ENCODE measurements around the gene SLC22A4.

SLC22A4 gene

DNA sequence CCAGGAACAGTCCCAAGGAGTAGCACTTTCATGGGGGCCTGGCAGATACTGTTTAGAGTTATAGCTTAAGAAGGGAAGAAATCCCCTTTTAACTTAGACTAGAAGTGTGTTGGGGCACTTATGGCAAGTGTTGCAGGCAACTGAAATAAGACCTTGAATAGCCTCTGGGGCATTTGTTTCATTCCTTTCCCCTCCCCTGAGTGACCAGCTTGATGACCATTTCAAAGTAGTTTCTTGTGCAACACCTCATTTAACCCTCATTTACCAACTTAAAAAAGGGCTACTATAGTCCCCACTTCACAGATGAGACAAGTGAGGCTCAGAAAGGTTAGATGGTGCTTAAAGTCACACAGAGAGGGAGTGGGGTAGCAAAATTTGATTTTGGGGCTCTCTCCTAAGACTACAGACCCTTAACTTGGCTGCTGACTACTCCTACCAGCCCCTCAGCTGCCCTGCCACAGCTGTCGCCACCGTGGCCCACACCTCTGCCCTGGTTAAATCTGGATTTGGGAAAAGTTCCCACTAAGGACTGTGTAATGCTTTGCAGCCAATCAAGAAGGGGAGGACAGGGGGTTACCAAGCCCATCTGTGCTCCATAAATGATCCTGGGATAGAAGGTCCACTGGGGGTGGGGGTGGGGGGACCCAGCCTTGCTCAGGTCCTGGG is 31.2 kb upstream of the SLC22A4 start:
- peak; percentile 54 for DNase-seq

DNA sequence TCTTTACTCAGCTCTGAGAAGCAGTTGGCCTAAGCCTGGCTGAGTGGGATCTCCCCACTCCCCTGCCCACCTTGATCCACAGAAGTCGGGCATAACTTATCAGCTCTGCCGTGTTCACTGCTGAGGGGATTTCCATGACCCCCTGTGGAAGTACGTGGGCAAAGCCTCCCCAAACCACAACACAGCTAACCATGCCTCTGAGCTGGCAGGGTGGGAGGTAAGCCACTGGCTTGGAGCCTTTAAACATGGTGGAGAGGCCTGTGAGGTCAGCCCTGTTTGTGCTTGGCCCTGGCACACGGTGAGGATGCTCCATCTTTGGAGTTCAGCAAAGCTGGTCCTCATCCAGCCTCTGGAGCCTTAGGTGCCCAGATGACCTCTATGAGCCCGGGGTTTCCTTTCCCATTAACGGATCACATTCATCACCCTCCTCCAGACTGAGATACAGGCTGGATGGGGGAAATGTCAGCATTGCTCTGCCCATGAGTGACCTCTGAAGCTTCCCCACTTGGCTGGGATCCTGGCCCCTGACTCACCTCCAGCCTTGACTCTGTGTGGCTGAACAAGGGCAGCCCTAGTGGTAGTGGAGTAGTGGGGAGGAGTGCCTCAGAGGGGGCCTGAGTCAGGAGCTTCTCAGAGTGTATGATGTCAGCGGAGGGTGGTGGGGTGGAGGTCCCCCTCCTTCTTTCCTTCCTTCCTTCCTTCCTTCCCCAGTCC is 30.5 kb upstream of the SLC22A4 start:
- DNase-seq: peak; percentile 93

DNA sequence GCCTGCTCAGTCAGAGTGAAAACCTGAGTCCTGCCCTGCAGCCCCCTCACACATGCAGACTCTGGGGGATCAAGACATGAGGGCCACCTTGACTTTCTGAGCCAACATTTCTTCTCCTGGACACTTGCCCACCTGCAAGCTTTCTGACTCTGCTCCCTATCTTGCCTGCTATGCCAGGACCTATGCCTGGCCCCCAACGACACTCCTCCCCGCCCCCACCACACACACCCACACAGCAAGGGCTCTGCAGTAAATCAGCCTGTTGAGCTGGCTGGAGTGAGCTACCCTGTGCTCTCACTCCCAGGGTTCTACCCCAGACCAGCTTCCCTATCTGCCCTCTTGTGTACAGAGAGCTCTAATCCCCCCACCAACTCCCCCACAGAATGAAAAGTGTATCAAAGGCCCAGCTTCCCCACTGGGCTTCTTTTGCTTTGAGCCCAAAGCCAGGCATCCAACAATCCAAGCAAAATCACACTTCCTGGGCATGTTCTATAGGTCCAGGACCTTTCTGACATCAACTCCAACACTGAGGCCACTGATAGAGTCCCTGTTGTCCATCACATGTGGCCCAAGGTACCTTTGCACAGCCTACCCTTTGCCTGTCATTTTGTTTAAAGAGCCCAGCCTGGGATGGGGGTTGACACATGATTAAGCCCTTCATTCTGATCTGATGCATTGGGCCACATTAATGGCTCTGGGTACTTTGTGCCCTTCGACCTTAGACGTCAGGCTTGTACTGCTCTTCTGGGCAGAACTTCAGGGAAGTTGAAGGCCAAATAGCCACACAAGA is 29.5 kb upstream of the SLC22A4 start:
- DNase-seq: no peak

DNA sequence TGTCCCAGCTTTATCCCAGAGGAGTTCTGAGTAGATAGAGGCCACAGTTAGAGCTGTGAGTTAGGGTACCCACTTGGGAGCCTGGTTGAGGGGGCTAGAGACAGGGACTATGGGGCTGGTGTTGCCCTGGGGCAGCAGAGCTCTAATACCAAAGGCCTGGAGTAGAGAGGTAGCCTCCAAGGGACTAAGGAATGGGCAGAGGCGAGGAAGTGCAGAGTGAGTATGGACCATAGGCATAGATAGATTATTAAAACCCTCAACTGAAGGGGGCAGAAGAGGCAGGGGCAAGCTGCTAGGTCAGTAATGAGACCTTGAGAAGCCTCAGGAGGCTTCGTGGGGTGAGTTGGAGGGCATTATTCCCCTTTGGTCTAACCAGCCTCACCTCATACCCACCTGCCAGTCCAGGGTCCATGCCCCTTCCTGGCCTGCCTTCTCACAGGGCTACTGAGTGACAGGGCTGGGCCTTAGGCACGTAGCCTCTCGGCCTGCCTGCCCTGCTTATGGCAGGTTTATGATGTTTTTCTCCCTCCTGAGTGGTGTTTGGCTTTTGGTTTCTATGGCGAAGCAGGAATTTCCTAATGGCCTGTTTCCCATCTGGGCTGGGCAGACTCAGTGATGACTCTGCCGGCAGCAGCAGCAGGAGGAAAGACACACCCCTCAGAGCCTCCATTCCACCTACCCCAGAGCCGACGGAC is 28.7 kb upstream of the SLC22A4 start:
- peak; percentile 92 for DNase-seq

DNA sequence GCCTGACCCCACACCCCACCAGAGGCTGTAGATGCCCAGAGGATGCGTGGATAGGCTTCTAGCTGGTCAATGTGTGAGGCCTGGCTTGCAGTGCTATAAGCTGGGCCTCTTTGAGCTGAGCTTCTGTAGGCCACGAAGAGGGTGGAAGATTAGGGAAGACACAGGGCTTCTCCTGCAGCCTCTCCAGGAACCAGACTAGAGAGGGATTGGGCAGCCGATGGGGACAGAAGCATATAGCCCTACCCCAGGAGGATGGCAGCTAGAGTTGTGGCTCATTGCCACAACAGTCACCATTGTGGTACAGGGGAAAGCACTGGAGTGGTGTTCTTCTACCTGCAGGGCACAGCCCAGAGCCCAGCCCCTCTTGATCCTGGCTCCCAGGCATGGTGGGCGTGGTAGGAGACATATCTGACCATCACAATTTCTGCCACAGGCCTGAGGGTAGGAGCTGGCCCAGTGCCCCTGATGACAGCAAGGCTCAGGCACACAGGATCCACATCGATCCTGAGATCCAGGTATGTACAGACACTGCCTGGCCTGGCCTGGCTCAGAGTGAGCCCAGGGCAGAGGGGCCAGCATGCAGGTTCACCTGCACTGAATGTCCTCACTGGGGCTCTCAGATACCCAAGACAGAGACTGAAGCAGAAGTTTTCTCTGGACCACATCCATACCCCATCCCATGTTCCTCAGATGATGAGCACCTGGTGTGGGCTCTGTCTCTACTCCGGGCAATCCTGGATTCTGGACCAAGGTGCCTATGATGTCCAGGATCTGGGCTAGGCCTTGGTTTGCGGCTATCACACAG is 28.0 kb upstream of the SLC22A4 start:
- DNase-seq: no peak

DNA sequence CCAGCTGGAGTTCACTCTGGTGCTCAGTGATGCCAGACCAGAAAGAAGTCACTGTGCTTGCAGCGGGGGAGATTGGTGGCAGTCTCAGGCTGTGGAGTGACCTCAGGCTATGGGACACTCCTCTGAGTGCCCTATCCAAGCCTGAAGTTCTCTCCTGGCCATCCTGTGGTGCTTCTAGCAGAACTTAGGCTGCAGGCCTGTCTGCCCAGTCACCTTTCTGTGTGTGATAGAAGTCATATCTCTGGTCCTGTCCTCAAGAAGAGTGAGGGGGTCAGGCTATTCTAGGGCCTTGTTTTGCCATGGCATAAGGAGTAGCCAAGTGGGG is 27.4 kb upstream of the SLC22A4 start:
- no peak for DNase-seq

DNA sequence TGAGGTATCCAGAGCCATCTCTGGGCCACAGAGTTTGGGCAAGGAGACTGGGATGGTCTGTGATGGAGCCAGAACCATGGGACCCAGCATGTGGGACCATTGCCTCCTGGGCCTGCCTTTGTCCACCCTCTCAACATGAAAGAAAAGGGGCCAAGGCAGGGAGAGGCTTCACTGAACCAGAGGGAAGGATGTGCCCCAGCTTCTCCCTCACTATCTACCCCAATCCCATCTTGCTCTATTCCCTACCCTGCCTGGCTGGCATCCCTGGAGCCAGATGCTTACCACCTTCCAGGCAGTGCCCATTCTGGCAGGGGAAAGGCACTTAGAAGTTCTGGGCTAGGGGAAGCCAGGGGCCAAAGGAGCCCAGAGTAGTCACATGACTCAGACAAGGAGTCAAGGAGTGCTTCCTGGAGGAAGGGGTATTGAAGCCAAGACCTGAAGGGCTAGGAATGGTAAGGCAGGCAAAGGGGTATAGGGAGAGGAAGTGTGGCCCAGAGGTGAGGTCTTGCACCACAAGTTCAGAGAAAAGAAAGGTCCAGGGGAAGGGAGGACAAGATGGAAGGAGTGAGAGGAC is 26.9 kb upstream of the SLC22A4 start:
- DNase-seq: no peak

DNA sequence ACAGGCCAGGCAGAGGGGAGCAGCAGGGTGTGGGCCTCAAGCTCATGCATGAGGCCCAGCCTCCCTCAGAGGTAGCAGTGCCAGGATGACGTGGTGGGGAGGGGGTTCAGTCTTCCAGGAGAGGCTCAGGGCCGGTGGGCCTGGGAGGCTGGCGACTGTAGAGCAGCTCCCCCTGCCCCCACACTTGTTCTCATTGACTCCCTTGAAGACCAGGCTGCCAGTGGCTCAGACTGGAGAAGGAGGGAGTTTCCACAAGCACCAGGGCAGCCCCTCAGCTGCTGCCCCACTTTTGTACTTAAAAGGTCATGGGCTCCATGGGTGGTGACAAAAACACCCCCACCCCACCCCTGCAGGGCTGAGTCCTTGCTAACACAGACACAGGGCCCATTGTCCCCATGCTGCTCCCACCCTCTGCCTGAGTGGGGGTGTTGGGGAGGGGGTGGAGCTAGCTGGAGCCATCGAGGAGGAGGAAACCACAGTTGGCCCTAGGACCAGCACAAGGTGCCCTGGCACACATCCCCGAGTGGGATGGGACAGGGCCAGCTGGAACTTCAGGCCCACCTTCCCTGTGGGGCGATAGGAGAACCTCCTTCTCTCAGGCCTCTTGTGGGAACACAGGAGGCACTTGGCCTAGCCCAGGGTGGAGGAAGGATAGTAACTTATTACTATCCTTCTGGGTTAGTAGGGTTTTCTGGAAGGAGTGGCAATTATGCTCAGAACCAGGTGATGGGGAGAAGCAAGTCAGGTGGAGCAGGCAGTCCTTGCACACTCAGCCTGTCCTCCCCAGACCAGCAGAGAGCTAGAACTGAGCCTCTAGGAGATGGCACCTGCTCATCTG is 26.0 kb upstream of the SLC22A4 start:
- no peak for DNase-seq

DNA sequence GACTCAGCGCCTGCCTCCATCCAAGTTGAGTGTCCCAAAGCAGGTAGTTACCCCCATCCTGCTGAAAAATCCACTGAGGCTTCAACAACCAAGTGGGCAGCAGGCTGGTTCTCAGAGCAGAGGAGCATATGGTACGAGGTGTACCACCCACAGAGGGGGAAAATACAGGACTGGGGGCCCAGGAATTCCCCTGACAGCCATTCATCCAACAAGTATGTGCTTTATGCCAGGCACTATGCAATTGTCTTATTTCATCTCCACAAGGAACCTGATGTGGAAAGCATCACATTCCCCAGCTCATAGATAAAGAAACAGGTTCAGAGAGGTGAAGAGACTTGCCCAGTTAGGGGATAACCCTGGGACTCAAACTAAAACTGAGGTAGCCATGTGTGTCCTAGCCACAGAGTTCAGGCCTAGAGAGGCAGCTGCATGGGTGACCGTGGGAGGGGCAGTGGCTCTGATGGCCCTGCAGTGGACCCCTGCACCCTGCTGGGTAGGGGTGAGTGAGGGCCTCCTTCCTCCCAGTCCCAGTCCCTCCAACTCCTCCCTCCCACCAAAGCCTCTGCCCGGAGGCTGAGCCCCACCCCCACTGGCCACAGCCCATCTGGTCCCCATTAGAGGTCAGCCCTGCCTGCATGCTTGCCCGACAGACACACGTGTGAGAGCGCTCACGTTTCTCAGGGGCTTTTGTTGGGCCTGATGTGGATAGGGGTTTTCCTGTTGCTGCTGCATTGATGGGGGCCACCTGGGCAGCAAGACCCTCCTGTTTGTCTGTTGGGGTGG is 25.2 kb upstream of the SLC22A4 start:
- peak; percentile 64 for DNase-seq

DNA sequence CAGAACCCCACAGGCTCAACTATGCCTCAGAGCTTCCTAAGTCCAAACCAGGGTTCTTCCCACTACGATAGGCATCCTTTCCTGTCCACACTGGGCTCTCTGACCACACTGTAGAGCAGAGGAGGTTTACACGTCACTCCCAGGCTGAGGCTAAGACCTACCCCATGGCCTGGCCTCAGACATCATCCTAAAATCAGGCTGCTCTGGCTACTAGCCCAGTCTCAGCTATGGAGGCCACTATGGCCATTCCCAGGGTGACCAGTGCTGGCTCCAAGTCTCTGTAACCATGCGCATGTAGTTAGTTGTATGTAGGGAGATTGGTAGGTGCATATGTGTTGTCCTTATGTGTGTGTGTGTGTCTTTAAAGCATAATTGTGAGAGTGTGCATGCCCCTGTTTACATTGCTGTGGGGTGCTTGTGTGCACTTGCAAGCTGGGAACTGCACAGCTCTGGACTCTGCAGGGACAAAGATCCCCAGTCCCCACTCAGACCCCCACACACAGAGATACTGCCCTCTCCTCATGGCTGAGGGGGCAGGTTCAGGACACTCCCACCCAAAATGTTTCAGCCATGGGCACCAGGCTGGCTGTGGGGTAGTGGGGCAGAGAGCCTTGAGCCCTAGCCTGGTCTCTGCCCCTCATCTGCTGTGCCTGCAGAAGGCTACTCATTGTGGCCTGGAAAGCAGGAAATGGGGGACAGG is 24.4 kb upstream of the SLC22A4 start:
- DNase-seq: no peak

DNA sequence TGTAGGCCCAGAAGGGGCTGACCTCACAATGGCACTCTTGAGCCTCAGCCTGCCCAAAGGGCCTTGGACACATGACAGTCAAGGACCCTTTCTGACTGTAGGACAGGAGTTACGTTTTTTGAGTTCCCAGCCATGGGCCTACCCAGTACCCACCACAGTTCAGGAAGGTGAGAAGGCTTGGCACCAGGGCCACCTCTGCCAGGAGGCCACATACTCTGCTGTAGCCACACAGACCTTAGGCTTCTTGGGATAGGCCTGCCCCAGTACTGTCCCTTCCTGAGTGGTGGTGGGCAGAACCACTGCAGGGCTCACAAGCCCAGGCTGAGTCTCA is 23.9 kb upstream of the SLC22A4 start:
- DNase-seq: no peak

DNA sequence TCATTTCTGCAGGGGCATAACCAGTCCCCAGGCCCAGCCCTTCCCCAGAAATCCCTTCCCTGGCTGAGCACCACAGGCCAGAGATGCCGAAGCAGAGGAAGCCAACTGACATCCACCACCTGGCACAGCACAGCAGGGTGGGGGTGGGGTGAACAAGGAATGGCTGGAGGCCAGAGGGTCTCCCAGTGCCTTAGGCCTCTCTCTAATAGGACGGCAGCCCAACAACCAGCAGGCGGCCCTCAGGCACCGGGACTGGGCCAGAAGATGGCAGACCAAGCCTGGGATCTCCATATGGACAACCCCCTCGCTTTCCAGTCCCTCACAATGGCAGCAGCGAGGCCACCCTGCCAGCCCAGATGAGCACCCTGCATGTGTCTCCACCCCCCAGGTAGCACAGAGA is 23.5 kb upstream of the SLC22A4 start:
- DNase-seq: no peak

DNA sequence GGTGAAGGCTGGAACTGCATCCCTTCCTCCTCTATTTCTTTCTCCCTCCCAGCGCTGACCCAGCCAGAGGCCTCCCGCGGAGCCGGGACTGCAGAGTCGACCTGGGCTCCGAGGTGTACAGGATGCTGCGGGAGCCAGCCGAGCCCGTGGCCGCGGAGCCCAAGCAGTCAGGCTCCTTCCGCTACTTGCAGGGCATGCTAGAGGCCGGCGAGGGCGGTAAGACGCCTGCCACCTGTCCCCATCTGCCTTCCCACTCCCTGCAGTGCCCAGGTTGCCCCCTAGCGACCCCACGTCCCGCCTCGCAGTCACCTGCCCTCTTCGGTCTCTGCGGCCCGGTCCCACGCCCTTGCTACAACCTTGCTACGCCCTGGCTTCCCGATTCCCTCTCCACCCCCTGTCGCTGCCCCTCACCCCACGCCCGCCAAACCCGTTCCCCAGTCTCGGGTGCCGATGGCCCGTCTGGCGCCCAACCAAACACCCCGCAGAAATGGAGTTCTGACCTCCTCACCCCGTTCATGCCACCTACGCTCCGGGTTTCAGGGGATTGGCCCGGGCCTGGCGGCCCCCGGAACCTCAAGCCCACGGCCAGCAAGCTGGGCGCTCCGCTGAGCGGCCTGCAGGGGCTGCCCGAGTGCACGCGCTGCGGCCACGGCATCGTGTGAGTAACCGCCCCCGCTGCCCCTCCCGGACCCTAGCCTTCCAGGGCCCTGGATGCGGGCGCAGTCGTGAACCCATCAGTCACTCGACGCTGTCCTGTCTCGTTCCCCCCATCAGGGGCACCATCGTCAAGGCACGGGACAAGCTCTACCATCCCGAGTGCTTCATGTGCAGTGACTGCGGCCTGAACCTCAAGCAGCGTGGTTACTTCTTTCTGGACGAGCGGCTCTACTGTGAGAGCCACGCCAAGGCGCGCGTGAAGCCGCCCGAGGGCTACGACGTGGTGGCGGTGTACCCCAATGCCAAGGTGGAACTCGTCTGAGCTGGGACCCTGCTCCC is 22.6 kb upstream of the SLC22A4 start:
- DNase-seq: no peak

DNA sequence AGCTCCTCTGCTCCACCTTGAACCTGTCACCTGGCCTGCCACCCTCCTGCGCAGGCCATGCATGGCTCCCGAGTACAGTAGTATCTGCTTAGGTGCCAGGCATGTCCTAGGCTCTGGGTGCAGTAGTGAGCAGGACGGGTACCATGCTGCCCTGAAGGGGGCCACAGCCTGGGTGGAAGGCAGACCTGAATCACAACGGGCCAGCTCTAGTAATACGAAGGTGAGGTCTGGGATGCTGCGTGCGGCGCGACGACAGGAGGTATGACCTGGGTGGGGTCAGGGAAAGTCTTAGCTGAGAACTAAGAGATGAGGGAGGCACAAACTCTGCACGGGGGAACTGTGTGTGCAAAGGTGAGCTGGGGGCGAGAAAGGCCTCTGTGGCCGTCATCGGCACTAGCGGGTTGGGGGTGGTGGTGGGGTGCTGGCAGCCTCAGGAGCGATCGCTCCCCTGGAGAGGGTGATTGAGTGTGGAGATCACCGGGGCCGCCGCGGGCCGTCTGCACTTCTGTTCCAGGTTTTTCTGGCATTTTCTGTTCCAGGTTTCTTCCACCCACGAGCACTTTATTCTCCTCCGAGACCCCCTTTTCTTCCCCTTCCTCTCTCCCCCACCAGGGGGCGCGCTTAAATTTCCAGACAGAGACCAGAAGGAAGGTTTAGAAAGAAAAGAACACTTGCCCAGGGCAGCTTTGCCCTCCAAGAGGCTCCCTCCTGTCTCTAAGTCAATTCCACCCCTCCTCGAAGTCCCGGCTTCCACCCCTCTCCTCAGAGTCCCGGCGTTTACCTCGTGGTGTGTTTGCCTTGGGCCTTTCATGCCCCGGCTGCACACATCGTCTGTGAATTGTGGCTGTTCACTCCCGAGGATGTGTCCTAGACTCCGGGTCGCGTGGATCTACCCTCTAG is 21.6 kb upstream of the SLC22A4 start:
- peak; percentile 44 for DNase-seq

DNA sequence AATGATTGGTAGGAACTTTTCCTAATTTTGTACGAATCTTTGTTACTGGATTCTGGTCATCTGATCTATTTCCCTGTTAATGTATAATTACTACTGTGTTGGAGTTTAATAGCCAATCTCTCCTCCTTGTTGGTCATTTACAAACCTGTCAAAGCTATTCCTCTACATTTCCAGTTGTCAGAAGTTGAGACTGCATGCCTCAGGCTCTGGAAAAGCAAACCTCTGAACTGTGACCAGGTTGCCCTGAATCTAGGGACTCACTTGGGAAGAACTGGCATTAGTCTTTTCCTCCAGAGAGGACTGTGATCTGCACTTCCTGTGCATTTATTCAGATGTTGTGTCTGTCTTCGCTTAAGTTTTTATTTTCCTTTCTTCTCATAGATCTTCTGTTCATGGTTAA is 20.6 kb upstream of the SLC22A4 start:
- peak; percentile 36 for DNase-seq

DNA sequence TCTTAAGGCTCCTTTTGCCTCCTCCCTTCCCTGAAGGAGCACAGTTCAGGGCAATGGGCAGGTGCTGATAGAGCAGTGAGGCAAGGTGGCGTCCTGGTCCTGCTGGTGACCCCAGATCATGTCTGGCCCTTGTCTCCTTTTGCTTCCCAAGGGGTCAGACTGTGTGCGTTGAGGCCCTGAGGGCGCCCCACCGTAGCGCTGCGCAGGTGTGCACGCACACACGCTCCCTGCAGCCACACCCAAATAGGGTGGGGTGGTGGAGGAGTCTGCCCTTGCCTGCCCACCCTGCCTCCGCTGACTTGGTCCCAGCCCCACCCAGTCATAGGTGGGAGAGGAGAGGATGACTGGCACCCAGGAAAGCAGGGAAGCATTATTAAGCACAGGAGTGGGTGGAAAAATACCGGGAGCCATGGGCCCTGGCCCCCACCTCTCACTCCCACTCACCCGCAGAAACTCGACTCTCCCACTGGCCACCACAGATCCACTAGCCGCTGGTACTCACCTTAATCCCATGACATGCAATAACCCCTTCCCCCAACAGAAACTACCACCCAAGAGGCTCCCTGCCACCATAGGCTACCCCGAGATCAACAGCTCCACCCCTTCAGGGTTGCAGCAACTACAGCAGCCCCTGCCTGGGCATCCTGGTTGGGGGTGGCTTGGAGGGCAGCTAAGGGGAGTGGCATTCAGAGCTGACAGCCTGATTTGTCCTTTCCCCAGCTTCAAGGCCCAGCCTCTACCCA is 20.0 kb upstream of the SLC22A4 start:
- DNase-seq: no peak

All from kidney glomerular epithelial cell (primary cell).